Measurements from ENCODE around the gene BRINP1.

The BRINP1 gene

DNA sequence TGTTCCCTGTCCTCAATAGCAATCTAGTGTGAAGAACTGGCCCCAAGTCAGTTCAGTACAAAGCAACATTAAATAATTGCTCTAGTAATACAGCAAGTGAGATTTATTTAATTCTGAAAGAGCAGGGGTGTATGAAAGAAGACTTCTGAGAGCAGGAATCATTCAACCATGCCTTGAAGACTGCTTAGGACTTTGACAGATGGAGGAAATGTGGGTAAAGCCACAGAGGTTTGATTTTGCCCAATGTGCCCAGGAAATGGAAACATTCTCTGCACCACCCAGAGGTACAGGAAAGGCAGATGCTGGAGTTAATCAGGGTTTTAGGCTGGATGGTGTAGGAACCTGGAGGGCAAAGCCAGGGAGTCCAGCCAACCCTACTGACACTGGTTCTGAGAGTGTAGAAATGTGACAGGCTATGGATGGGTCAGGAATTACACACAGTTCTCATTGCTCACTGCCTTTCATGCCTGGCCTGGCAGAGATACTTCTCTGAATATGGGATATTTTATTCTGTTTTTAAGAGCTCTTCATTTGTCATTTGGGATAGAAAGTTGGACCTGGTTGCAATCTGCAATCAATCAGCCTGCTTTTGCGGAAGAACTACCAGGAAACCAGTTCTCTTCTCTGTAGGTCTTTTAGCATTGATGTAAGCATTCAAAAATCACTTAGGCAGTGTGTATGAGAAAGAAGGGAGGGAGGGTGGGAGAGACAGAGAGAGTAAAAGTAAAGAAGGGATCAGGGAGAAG, 88.3 kb downstream of the BRINP1 start:
- DNase-seq: no peak

- no peak for DNase-seq
Measured at GRCh38 chr9:119278171-119278570, 91.1 kb downstream of the BRINP1 start.

DNA sequence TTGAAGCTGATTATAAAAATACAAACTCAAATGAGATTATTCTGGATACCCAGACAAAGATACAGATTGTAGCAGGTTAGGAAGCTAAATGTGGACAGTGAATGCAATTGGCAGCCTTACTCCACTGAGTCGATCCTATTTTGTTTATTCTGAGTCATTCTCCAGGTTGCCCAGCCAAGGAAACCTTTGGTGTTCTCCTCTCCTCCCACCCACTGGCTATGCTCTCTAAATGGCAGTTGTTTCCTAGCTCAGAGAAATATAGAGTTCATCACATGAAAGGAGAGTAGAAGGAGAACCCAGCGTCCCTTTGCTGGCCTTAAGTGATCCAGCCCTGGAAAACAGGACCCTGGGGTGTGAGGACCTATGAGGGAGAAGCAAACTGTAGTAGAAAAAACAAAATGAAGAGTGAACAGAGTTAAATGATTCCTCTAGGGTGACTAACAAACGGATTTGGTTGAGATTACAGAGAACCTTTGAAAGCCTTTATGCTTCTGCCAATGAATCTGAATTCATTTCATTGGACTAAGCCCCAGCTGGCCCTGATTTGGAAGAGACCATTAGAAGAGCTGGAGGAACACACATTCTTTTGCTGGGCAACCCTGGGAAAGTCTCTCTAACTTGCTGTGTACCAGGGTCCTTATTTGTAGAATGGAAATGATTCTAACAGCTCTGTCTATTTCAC, 95.1 kb downstream of the BRINP1 start:
- DNase-seq: no peak

- DNase-seq: no peak
Measured at GRCh38 chr9:119273325-119273904, 95.8 kb downstream of the BRINP1 start.

DNA sequence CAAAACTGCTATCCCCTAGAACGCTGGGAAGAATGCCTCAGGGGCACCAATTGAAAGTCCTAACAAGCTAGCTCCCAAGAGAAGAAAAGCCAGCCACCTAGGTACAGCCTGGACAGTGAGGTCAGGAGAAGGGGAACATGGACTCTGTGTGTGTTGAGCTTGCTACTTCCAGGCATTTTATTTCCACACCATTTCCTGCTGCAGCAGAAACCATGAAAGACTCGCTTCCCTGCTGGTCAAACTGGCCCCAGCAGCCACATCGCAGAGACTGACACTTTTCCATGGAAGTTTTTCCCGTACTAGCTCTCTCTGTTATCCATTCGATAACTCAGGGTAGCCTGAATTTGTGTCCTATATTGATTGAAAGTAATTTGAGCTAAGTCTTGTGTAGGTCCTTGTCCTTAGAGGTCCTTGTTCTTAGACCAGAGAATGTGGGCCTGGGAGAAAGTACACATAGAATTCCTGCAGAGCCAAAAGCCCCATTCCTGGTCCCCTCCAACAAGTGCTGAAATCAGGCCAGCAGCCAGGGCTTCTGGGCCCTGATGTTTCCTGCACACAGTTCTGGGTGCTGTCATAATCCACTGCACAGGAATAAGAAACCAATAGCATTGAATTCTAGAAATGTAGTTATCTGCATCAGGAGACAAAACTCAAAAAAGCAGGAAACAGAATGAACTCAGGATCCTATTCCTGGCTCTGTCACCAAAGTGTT, 96.6 kb downstream of the BRINP1 start:
- no peak for DNase-seq

GRCh38 chr9:119268985-119269384, 100.2 kb downstream of the BRINP1 start:
- no peak for DNase-seq

DNA sequence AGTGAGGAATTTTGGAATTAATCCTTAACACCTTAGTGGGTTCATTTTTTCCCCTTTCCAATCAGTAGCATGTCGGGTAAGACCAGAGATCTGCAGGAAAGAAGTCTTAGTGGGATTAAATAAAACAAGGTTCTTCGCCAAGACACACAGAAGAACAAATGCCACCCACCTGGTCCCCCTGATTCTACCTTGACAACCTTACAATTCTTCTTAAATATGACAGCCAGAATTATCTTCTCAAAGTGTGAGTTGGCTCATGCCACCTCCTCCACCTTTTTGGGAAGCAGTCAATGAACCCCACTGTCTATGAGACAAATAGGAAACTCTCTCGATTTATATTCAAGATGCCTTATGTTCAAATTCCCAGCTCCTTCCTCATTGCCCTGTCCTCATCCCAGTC, 105.1 kb downstream of the BRINP1 start:
- DNase-seq: no peak

DNA sequence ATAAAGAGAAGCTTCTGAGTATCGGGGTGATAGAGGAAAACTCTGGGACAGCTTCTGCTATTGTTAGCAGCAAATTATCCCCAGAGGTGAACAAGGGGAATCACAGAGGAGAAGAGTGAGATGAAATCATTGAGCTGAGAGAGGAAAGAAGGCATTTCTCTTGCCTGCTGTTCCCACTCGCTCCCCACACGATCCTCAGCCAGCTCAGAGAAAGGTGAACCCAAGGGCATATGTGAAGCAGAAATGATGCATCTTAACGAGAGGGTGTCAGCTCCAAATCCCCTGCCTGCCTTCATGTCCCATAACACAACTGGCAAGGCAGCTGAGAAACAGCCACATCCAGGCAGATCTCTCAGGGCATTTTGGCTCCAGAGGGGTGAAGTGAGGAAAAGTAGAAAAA, 111.6 kb downstream of the BRINP1 start:
- DNase-seq: no peak

- DNase-seq: no peak
Measured at GRCh38 chr9:119255116-119255515, 114.1 kb downstream of the BRINP1 start.

- no peak for DNase-seq
Measured at GRCh38 chr9:119252671-119253299, 116.5 kb downstream of the BRINP1 start.

GRCh38 chr9:119251936-119252335, 117.3 kb downstream of the BRINP1 start:
- no peak for DNase-seq

DNA sequence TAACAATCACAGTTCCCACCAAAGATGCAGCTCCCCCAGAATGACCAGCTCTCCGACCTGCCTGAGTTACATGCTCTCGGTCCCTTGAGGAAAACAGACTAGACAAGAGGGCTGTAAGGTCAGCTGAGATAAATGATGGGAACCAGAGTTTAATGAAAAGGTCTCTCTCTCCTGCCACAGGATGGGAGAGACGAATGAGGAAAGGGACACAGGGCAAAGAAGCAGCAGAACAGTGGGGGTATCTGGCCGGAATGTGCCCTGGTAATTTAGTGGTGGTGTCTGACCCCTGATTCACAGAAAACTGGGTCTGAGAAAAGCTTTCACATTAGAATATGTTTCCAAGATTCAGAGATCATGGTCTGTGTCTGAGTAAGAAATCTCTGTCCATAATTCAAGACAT, 118.5 kb downstream of the BRINP1 start:
- DNase-seq: no peak

- no peak for DNase-seq
Measured at GRCh38 chr9:119240546-119240945, 128.7 kb downstream of the BRINP1 start.

GRCh38 chr9:119234636-119235035, 134.6 kb downstream of the BRINP1 start:
- no peak for DNase-seq

GRCh38 chr9:119227422-119227821, 141.8 kb downstream of the BRINP1 start:
- DNase-seq: no peak

DNA sequence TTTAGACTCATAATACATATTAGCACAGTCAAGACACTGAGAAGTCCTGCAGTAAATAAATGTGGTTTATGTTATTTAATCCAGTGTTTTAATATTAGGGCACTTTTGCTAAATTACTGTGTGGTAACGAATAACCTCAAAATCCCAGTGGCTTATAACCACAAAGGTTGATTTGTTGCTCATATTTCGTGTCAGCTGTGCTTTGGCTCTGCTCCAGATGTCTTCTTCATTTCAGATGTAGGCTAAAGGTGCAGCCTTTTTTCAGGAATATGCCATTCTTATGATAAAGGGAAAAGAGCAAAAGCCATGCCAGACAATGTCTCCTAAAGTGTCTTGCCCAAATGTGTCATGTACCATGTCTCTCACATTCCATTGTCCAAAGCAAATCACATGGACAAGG, 144.8 kb downstream of the BRINP1 start:
- no peak for DNase-seq

GRCh38 chr9:119221276-119221675, 148.0 kb downstream of the BRINP1 start:
- no peak for DNase-seq

GRCh38 chr9:119218293-119218692, 150.9 kb downstream of the BRINP1 start:
- no peak for DNase-seq

- DNase-seq: no peak
Measured at GRCh38 chr9:119216651-119217331, 152.4 kb downstream of the BRINP1 start.

DNA sequence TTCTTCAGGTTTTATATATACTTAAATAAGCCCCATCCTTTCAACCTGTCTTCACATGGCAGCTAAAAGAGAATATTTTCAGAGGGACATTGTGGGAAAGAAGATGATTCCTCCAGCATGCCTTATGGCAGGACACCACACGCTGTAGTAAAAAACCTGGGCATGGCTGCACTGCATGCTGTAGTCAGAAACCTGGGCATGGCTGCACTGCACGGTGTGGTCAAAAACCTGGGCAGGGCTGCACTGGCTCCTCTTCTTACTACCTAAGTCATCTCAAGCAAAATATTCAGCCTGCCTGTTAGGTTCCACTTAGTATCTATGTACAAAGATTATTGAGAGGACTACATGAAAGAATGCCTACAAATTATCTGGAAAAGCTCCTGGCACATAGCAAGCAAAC, 153.6 kb downstream of the BRINP1 start:
- no peak for DNase-seq

- DNase-seq: no peak
Measured at GRCh38 chr9:119213471-119213870, 155.8 kb downstream of the BRINP1 start.

DNA sequence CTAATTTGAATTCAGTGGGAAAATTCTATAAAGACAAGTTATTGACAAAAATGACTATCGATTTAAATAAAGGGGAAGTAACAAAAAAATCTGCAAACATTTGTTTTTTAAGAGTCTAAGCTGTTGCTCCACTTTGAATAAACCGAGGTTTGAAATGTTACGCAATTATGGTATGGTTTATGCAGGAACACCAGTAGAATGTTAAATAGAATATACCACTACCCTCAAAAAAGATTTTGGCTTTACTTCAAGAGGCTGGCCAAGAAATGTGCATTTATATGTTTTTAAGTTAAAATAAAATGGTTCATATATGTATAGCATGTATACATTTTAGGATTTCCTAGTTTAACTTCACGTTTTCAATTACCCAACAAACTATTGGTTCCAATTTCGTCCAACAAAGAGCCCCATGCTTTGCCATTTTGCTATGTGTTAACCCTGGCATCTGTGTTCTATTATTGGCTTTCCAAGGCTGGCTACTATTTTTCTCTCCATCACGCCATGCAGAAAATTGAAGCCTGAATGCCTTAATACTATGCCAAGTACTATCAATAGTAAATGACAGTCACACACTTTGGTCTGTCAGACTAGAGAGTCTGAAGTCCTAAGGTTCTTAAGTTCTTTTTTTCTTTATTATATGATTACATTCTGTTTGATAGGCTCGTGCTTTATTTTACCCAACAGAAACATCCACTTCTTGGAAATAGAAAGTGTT, 171.2 kb downstream of the BRINP1 start:
- DNase-seq: no peak

Measured in stimulated activated CD4-positive, alpha-beta T cell treated with anti-CD3 and anti-CD28 coated beads, Interleukin-4, amount 100 ng/mL, for 24 hours (primary cell).